SU-DHL-6 (cell line): Measurements from ENCODE around the gene SP110.

Experiments used
- EZH2phosphoT487 ChIP-seq: fragments of 200-600 bp; sonication (generic), shearing (Covaris generic); conservative IDR thresholded peaks from 2 replicates; pipeline ENCODE4 v1.6.1; 2018; ENCODE audit warnings: mild to moderate bottlenecking, antibody characterized with exemption, low read length, moderate library complexity, mixed read lengths
- TF ChIP-seq, protein P1 (sequence below): fragments of 200-600 bp; sonication (generic); IDR thresholded peaks from one replicate; pipeline ENCODE4 v1.5.1; 2017; ENCODE audit warnings: antibody characterized with exemption, mild to moderate bottlenecking, low read length, moderate library complexity; ENCODE audit not compliant: insufficient read depth, poor library complexity, severe bottlenecking

DNA sequence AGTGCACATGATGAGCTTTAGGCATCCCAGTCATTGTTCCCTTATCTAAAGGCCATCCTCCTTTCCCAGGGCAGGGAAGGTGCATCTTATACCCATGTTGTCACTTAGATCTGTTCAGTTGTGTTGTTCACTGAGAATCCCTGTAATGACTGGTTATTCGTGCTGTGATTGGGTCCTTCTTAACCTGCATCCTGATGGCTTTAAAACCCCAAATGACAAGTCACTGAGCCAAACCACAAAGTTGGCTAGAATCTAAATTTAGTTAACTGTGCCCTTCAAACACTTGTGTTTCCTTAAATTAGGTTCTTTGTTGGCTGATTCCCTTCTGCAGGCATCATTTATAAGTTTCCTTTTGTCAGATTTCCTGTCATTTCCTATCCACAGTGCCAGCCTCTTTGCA lies 92.6 kb downstream of the SP110 start:
- TF ChIP-seq, protein P1, sequence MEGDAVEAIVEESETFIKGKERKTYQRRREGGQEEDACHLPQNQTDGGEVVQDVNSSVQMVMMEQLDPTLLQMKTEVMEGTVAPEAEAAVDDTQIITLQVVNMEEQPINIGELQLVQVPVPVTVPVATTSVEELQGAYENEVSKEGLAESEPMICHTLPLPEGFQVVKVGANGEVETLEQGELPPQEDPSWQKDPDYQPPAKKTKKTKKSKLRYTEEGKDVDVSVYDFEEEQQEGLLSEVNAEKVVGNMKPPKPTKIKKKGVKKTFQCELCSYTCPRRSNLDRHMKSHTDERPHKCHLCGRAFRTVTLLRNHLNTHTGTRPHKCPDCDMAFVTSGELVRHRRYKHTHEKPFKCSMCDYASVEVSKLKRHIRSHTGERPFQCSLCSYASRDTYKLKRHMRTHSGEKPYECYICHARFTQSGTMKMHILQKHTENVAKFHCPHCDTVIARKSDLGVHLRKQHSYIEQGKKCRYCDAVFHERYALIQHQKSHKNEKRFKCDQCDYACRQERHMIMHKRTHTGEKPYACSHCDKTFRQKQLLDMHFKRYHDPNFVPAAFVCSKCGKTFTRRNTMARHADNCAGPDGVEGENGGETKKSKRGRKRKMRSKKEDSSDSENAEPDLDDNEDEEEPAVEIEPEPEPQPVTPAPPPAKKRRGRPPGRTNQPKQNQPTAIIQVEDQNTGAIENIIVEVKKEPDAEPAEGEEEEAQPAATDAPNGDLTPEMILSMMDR, result no peak
- no peak for TF ChIP-seq EZH2phosphoT487
